ENCODE measurements around the gene NUP210L.
"Not testable (repeated sequence)": the region's sequence is repeated elsewhere in the genome, so short reads cannot be mapped to it uniquely, and the experiment has no call there.

NUP210L gene

GRCh38 chr1:154097873-154098272, 57.0 kb downstream of the NUP210L start:
- DNase-seq (ENCODE audit: low spot score), result no peak

- DNase-seq (ENCODE audit: low spot score), result no peak
These were observed 59.3 kb downstream of the NUP210L start for GRCh38 chr1:154095456-154096060.

- no peak for DNase-seq (ENCODE audit: low spot score)
These were observed 60.5 kb downstream of the NUP210L start for GRCh38 chr1:154094411-154094810.

DNA sequence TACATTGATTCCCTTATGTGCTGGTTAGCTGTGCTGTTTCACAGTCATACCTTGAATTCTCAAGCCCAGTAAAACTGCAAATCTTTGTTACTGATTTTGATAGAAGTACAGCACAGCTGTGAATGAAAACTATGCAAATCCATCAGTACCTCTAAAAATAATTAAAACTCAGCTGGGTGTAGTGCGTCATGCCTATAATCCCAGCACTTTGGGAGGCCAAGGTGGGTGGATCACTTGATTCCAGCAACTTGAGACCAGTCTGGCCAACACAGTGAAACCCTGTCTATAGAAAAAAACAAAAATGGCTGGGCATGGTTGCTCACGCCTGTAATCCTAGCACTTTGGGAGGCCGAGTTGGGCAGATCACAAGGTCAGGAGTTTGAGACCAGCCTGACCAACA, 61.2 kb downstream of the NUP210L start:
- no peak for DNase-seq (ENCODE audit: low spot score)

- no peak for DNase-seq (ENCODE audit: low spot score)
These were observed 63.2 kb downstream of the NUP210L start for GRCh38 chr1:154091706-154092105.

GRCh38 chr1:154087574-154087973, 67.3 kb downstream of the NUP210L start:
- no peak for DNase-seq (ENCODE audit: low spot score)

DNA sequence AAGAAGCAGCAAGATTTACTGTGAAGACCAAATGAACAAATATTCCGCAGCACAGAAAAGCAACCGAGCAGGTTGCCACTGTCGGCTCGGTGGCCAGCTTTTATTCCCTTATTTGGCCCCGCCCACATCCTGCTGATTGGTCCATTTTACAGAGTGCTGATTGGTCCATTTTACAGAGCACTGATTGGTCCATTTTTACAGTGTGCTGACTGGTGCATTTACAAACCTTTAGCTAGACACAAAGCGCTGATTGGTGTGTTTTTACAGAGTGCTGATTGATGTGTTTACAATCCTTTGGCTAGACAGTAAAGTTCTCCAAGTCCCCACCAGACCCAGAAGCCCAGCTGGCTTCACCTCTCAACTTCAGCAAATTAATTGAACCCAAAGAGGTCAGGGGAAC, 71.8 kb downstream of the NUP210L start:
- not testable (repeated sequence) for DNase-seq (ENCODE audit: low spot score)

- DNase-seq (ENCODE audit: low spot score), result no peak
These were observed 73.3 kb downstream of the NUP210L start for GRCh38 chr1:154081386-154082126.

- no peak for DNase-seq (ENCODE audit: low spot score)
These were observed 78.5 kb downstream of the NUP210L start for GRCh38 chr1:154076413-154076812.

- DNase-seq (ENCODE audit: low spot score), result no peak
These were observed 79.1 kb downstream of the NUP210L start for GRCh38 chr1:154075746-154076145.

DNA sequence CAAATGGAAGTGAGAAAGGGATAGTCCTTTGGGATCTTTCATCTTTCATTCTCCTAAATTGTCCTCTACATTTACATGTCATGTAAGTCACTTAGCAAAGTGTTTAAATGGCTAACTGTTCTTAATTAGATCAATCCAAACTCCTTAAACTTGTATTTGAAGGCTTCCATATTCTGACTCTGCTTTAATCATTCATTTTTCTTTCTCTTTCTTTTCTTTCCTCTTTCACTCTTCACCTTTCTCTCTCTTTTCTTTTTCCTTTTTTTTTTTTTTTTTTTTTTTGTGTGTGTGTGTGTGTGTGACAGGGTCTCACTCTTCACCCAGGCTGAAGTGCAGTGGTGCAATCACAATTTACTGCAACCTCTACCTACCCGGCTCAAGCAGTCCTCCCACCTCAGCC, 92.6 kb downstream of the NUP210L start:
- no peak for DNase-seq (ENCODE audit: low spot score)

- DNase-seq (ENCODE audit: low spot score), result not testable (repeated sequence)
These were observed 107.4 kb downstream of the NUP210L start for GRCh38 chr1:154047436-154047835.

DNA sequence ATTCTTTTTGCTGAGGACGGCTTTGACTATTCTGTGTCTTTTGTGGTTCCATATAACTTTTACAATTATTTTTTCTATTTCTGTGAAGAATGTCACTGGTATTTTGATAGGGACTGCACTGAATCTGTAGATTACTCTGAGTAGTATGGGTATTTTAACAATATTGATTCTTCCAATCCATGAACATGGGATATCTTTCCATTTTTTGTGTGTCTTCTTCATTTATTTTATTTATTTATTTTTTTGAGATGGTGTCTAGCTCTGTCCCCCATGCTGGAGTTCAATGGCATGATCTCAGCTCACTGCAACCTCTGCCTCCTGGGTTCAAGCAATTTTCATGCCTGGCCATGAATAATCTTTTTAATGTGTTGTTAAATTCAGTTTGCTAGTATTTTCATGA, 121.2 kb downstream of the NUP210L start:
- DNase-seq (ENCODE audit: low spot score), result not testable (repeated sequence)

GRCh38 chr1:154019940-154020339, 134.9 kb downstream of the NUP210L start:
- no peak for DNase-seq (ENCODE audit: low spot score)

- no peak for DNase-seq (ENCODE audit: low spot score)
These were observed 135.6 kb downstream of the NUP210L start for GRCh38 chr1:154019269-154019668.

DNA sequence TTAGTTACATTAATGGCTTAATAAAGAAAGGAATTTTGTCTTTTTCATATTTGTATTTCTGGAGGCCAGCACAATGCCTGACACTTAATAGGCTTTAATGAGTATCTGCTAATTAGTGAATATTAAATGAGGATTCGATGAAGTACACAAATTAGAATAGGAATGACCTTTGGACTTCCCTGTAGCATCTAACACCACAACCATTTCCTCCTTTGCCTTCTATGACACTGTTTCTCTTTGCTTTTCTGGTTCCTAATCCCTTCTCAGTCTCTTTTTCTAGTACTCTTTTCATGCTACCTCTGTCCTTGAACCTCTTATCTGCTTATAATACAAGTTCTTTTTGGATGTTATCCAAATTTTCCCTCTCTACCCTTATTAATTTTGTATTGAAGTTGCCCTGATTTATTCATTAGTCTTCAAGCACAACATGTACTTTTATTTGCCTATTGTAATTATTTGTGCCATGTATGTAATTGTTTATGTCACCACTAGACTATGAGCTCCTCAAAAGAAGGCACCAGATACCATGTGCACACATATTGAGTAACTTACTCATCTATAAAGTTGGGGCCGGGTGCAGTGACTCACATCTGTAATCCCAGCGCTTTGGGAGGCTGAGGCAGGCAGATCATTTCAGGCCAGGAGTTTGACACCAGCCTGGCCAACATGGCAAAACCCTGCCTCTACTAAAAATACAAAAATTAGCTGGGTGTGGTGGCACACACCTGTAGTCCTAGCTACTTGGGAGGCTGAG, 140.5 kb downstream of the NUP210L start:
- no peak for DNase-seq (ENCODE audit: low spot score)

DNA sequence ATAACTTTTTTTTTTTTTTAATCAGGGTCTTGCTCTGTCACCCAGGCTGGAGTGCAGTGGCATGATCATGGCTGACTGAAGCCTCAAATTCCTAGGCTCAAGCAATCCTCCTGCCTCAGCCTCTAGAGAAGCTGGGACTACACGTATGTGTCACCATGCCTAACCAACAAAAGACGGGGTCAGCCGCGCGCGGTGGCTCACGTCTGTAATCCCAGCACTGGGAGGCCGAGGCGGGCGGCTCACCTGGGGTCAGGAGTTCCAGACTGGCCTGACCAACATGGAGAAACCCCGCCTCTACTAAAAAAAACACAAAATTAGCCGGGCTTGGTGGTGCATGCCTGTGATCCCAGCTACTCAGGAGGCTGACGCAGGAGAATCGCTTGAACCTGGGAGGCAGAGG, 142.3 kb downstream of the NUP210L start:
- not testable (repeated sequence) for DNase-seq (ENCODE audit: low spot score)

GRCh38 chr1:154012129-154012528, 142.7 kb downstream of the NUP210L start:
- DNase-seq (ENCODE audit: low spot score), result no peak

DNA sequence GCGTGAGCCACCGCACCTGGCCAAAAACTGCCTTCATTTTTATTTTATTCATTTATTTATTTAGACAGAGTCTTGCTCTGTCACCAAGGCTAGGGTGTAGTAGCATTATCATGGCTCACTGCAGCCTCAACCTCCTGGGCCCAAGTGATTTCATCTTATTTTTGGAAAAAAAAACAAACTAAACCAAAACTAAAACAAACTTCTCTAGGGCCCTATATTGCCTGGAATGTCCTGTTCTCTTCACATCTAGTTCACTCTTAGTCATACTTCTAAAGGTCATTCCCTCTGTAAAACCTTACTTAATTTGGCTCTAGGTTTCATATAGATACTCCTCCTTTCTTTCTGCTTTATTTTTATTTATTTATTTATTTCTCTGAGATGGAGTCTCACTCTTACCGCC, 148.7 kb downstream of the NUP210L start:
- DNase-seq (ENCODE audit: low spot score), result no peak

DNA sequence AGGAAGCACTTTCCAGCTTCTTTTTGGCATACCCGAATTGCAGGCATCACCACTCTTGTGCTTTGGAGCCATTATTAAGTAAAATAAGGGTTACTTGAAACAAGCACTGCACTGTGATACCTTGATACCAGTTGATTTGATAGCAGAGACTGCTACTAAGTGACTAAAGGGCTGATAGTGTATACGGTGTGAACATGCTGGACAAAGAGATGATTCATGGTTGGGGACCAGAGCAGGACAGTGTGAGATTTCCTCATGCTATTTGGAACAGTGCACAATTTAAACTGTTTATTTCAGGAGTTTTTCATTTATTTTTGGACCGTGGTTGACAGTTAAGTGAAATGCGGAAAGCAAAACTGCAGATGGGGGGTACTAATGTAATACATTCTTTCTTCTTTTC, 154.5 kb downstream of the NUP210L start:
- DNase-seq (ENCODE audit: low spot score), result no peak

DNA sequence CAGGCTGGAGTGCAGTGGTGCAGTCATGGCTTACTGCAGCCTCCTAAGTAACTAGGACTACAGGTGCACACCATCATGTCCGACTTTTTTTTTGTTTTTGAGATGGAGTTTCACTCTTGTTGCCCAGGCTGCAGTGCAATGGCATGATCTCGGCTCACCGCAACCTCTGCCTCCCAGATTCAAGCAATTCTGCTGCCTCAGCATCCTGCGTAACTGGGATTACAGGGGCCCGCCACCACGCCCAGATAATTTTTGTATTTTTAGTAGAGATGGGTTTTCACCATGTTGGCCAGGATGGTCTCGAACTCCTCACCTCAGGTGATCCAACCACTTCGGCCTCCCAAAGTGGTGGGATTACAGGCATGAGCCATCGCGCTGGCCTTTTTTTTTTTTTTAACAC, 158.0 kb downstream of the NUP210L start:
- DNase-seq (ENCODE audit: low spot score), result not testable (repeated sequence)

- no peak for DNase-seq (ENCODE audit: low spot score)
These were observed 159.2 kb downstream of the NUP210L start for GRCh38 chr1:153995640-153996039.

DNA sequence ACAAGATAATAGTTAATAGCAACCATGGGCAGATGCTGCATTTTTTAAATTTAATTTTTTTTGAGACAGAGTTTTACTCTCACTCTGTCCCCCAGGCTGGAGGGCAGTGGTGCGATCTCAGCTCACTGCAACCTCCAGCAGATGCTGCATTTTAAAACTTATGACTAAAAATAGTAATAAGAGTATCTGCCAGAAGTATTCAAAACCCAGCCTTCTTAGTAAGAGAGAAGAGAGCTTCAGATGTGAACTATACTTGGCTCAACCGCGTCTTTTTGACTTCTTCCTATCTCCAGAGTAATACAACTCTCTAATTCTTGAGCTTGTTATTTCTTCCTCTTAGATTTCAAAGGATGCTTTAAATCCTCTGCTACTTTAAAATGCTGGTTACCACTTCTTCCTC, 159.7 kb downstream of the NUP210L start:
- no peak for DNase-seq (ENCODE audit: low spot score)
